PC-9 (cell line): ENCODE measurements around the gene CAPN7.

ENCODE experiments used
- EZH2 ChIP-seq: fragments of 200-600 bp; sonication (generic); IDR thresholded peaks from 2 replicates; pipeline ENCODE4 v1.8.0; 2017; ENCODE audit warnings: antibody characterized with exemption, low read depth
- TF ChIP-seq, protein P1 (sequence below): fragments of 200-600 bp; sonication (generic); conservative IDR thresholded peaks from 2 replicates; pipeline ENCODE4 v1.6.1; 2017; ENCODE audit warnings: mixed run types, antibody characterized with exemption, mild to moderate bottlenecking, moderate library complexity

- TF ChIP-seq, protein P1, sequence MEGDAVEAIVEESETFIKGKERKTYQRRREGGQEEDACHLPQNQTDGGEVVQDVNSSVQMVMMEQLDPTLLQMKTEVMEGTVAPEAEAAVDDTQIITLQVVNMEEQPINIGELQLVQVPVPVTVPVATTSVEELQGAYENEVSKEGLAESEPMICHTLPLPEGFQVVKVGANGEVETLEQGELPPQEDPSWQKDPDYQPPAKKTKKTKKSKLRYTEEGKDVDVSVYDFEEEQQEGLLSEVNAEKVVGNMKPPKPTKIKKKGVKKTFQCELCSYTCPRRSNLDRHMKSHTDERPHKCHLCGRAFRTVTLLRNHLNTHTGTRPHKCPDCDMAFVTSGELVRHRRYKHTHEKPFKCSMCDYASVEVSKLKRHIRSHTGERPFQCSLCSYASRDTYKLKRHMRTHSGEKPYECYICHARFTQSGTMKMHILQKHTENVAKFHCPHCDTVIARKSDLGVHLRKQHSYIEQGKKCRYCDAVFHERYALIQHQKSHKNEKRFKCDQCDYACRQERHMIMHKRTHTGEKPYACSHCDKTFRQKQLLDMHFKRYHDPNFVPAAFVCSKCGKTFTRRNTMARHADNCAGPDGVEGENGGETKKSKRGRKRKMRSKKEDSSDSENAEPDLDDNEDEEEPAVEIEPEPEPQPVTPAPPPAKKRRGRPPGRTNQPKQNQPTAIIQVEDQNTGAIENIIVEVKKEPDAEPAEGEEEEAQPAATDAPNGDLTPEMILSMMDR: no peak
- TF ChIP-seq EZH2: no peak
Observed at GRCh38 chr3:15276028-15276724, 70.1 kb downstream of the CAPN7 start.
